Liver (tissue), 9 donors: ENCODE results near the gene PAQR4. TPM values are rescaled to one million over a fixed set of nuclear protein-coding genes. Genes with fewer than 3 reads are reported as not detected.

Experiments
- DNase-seq: peaks from one replicate; pipeline ENCODE4 v3.0.0-alpha.2; 2017; ENCODE audit warnings: low spot score
- H3K27ac ChIP-seq, 2 donors: one replicate each; pipeline ENCODE4 v1.7.0; 2013; ENCODE audit warnings: inconsistent platforms in 2 of 2, low read length in 2 of 2, control low read depth in 1 of 2, low read depth in 1 of 2, mild to moderate bottlenecking in 1 of 2
- H3K27me3 ChIP-seq, 4 donors: one replicate each; pipeline versions ENCODE4 v1.6.1 to v1.7.0; 2013; ENCODE audit warnings: low read length in 3 of 4, inconsistent platforms in 1 of 4, mild to moderate bottlenecking in 1 of 4, moderate library complexity in 1 of 4; ENCODE audit not compliant: control insufficient read depth in 4 of 4, insufficient read depth in 4 of 4
- H3K36me3 ChIP-seq, 4 donors: one replicate each; pipeline versions ENCODE4 v1.6.1 to v1.7.0; 2013; ENCODE audit warnings: low read length in 3 of 4, mild to moderate bottlenecking in 3 of 4, low read depth in 1 of 4, moderate library complexity in 1 of 4; ENCODE audit not compliant: control insufficient read depth in 4 of 4, insufficient read depth in 3 of 4
- H3K4me1 ChIP-seq, 4 donors: one replicate each; pipeline versions ENCODE4 v1.6.1 to v1.7.0; 2013; ENCODE audit warnings: low read length in 3 of 4, mild to moderate bottlenecking in 3 of 4, moderate library complexity in 1 of 4; ENCODE audit not compliant: control insufficient read depth in 4 of 4, insufficient read depth in 4 of 4
- H3K4me3 ChIP-seq, 3 donors: one replicate each; pipeline versions ENCODE4 v1.6.1 to v1.7.0; 2013; ENCODE audit warnings: low read length in 3 of 3, control low read depth in 1 of 3, low read depth in 1 of 3, mild to moderate bottlenecking in 1 of 3
- H3K9ac ChIP-seq, 2 donors: one replicate each; pipeline ENCODE4 v1.7.0; 2013; ENCODE audit warnings: low read length in 2 of 2, mild to moderate bottlenecking in 2 of 2, moderate library complexity in 2 of 2, control low read depth in 1 of 2, low read depth in 1 of 2
- H3K9me3 ChIP-seq, 4 donors: one replicate each; pipeline versions ENCODE4 v1.6.1 to v1.7.0; 2013; ENCODE audit warnings: low read length in 3 of 4; ENCODE audit not compliant: control insufficient read depth in 4 of 4
- CTCF ChIP-seq: fragments of 150-350 bp; IDR thresholded peaks from 2 replicates; pipeline ENCODE4 v1.5.1; 2017; ENCODE audit warnings: improper control_type of control experiment, low read depth, low read length; ENCODE audit not compliant: missing input control
- EGR1 ChIP-seq, 2 donors: IDR thresholded peaks; 2 replicates each; pipeline ENCODE4 v1.6.1; 2016 to 2018; ENCODE audit warnings: antibody characterized with exemption in 2 of 2, low read depth in 2 of 2
- FOXA1 ChIP-seq: IDR thresholded peaks from 2 replicates; pipeline ENCODE4 v1.6.1; 2016; ENCODE audit warnings: antibody characterized with exemption
- FOXA2 ChIP-seq: IDR thresholded peaks from 2 replicates; pipeline ENCODE4 v1.6.1; 2016; ENCODE audit warnings: antibody characterized with exemption
- GABPA ChIP-seq, 2 donors: IDR thresholded peaks in 1 of 2; conservative IDR thresholded peaks in 1 of 2; 2 replicates each; pipeline ENCODE4 v1.6.1; 2016; ENCODE audit warnings: antibody characterized with exemption in 2 of 2, mild to moderate bottlenecking in 1 of 2, moderate library complexity in 1 of 2
- HNF4A ChIP-seq, 2 donors: conservative IDR thresholded peaks; 2 replicates each; pipeline ENCODE4 v1.6.1; 2016; ENCODE audit warnings: antibody characterized with exemption in 2 of 2, mild to moderate bottlenecking in 2 of 2
- HNF4G ChIP-seq: IDR thresholded peaks from 2 replicates; pipeline ENCODE4 v1.6.1; 2016; ENCODE audit warnings: antibody characterized with exemption
- JUND ChIP-seq, 2 donors: IDR thresholded peaks; 2 replicates each; pipeline ENCODE4 v1.6.1; 2016; ENCODE audit warnings: antibody characterized with exemption in 2 of 2
- NR2F2 ChIP-seq: IDR thresholded peaks from 2 replicates; pipeline ENCODE4 v1.6.1; 2016; ENCODE audit warnings: antibody characterized with exemption
- RAD21 ChIP-seq, 2 donors: IDR thresholded peaks; 2 replicates each; pipeline ENCODE4 v1.6.1; 2016; ENCODE audit warnings: antibody characterized with exemption in 2 of 2, mild to moderate bottlenecking in 2 of 2
- REST ChIP-seq: IDR thresholded peaks from 2 replicates; pipeline ENCODE4 v1.6.1; 2016; ENCODE audit warnings: antibody characterized with exemption, mild to moderate bottlenecking
- RXRA ChIP-seq, 2 donors: IDR thresholded peaks; 2 replicates each; pipeline ENCODE4 v1.6.1; 2017 to 2018; ENCODE audit warnings: antibody characterized with exemption in 2 of 2, mild to moderate bottlenecking in 1 of 2
- SP1 ChIP-seq: IDR thresholded peaks from 2 replicates; pipeline ENCODE4 v1.6.1; 2018; ENCODE audit warnings: antibody characterized with exemption, mild to moderate bottlenecking
- TAF1 ChIP-seq: conservative IDR thresholded peaks from 2 replicates; pipeline ENCODE4 v1.6.1; 2016; ENCODE audit warnings: antibody characterized with exemption, mild to moderate bottlenecking
- YY1 ChIP-seq: IDR thresholded peaks from 2 replicates; pipeline ENCODE4 v1.6.1; 2016; ENCODE audit warnings: antibody characterized with exemption, mild to moderate bottlenecking
- ZBTB33 ChIP-seq: IDR thresholded peaks from 2 replicates; pipeline ENCODE4 v1.6.1; 2016; ENCODE audit warnings: antibody characterized with exemption
- WGBS: extraction: QIAGEN DNeasy Blood & Tissue Kit; methylation state at CpG from one replicate; pipeline ENCODE4 v1.1.7; 2013; 5-methylcytosine and 5-hydroxymethylcytosine counted together
- polyA plus RNA-seq, 2 donors: library from polyadenylated mRNA; stranded (reverse) in 1 of 2; unstranded in 1 of 2; fragments of 200-250 nt in 1 of 2; fragments of >200 nt in 1 of 2; fragmentation: Nextera tagmentation in 1 of 2; extraction: Ambion mirVana in 1 of 2; gene quantifications; one replicate each; pipeline versions ENCODE4 v1.2.1 to v1.2.3, GENCODE V29; 2013 to 2015
- total RNA-seq, 2 donors: library from RNA; depleted of rRNA; stranded (reverse); fragments of >200 nt; gene quantifications; one replicate each; pipeline ENCODE4 v1.2.3, GENCODE V29; 2014
- TF ChIP-seq, protein P1 (sequence below): IDR thresholded peaks from 2 replicates; pipeline ENCODE4 v1.6.1; 2016; ENCODE audit warnings: antibody characterized with exemption
- TF ChIP-seq, protein P2 (sequence below): IDR thresholded peaks from 2 replicates; pipeline ENCODE4 v1.6.1; 2016; ENCODE audit warnings: antibody characterized with exemption
- donor health status: healthy.
- donor health status: healthy.
- donor health status: healthy.
- donor health status: healthy.
- donor health status: healthy.

PAQR4 gene
- total and polyA plus RNA-seq, 4 donors: 0.63 to 9.9 (median 2.0) TPM

DNA sequence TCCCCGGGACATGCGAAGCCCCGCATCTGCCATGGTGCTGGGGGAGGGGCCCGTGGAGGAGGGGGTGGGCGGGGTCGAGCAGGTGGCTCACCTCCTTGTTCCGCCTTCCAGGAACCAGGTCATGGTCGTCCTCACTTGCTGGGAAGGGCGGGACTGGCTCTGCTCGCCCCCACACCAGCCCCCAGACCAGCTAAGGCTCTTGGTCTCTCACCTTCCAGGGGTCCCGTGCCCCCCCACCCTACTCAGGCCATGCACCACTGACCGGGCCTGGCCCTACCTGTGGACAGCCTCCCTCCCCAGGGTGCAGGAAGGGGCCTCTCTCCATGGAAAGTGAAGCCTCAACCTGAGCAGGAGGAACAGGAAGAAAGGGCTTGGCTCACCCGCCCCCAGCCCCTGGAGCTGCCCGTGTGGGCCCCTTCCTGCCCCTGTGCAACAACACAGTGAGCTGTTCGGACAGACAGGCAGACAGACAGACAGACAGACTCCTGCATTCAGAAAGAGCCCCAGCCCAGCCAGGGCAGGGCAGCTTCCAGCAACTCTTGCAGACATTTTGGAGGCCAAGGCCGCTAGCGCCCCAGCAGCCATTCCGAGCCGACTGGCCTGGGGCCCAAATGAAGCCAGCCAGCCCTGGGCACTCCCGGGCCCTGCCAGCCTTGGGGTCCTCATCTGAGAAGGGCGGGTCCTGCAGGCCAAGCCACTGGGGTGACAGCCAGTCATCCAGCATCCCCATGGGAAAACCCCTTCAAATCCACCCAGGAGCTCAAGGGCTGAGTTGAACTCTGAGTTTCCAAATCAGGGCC lies 13.2 kb upstream of the PAQR4 start:
- no peak for TF ChIP-seq HNF4A (conservative IDR thresholded peaks at IDR 0.05)
- no peak for TF ChIP-seq SP1
- no peak for TF ChIP-seq REST
- TF ChIP-seq, protein P1, sequence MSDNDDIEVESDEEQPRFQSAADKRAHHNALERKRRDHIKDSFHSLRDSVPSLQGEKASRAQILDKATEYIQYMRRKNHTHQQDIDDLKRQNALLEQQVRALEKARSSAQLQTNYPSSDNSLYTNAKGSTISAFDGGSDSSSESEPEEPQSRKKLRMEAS: no peak
- TF ChIP-seq FOXA2: no peak
- no peak for TF ChIP-seq RXRA (IDR thresholded peaks at IDR 0.05)
- TF ChIP-seq CTCF: no peak
- TF ChIP-seq GABPA (IDR thresholded peaks at IDR 0.05 in 1 of 2, conservative IDR thresholded peaks at IDR 0.05 in 1 of 2): no peak
- TF ChIP-seq FOXA1: no peak
- TF ChIP-seq HNF4G: no peak
- no peak for TF ChIP-seq YY1
- no peak for TF ChIP-seq RAD21 (IDR thresholded peaks at IDR 0.05)
- no peak for TF ChIP-seq JUND (IDR thresholded peaks at IDR 0.05)
- no peak for TF ChIP-seq EGR1 (IDR thresholded peaks at IDR 0.05; ENCODE audit: low read depth in 2 of 2)
- TF ChIP-seq NR2F2: no peak
- TF ChIP-seq TAF1: no peak
- TF ChIP-seq, protein P2, sequence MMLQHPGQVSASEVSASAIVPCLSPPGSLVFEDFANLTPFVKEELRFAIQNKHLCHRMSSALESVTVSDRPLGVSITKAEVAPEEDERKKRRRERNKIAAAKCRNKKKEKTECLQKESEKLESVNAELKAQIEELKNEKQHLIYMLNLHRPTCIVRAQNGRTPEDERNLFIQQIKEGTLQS: no peak
- no peak for DNase-seq
- peaks cover 0 to 2% (median 0%) of the 10 kb centered on the region in 4 donors for H3K27me3 ChIP-seq
- 35% methylated on average over 21 of the region's 21 CpGs for WGBS
- no peaks in the 10 kb centered on the region for H3K9me3 ChIP-seq
- H3K27ac ChIP-seq: no peak overlapping the region
- no peaks in the 10 kb centered on the region for H3K4me1 ChIP-seq
- no peak overlapping the region for H3K4me3 ChIP-seq
- no peak overlapping the region for H3K9ac ChIP-seq
- no peaks in the 10 kb centered on the region for H3K36me3 ChIP-seq

- H3K27ac ChIP-seq: no peak overlapping the region
- H3K9ac ChIP-seq: no peak overlapping the region
- DNase-seq: no peak
- WGBS: 85% methylated on average over 11 of the region's 11 CpGs
- no peaks in the 10 kb centered on the region for H3K4me1 ChIP-seq
- peaks cover 0 to 2% (median 0%) of the 10 kb centered on the region in 4 donors for H3K27me3 ChIP-seq
- no peaks in the 10 kb centered on the region for H3K9me3 ChIP-seq
- no peaks in the 10 kb centered on the region for H3K36me3 ChIP-seq
- no peak overlapping the region for H3K4me3 ChIP-seq
- TF ChIP-seq EGR1 (IDR thresholded peaks at IDR 0.05; ENCODE audit: low read depth in 2 of 2) (no peak), HNF4G (no peak), YY1 (no peak), CTCF (no peak), TAF1 (no peak), RXRA (IDR thresholded peaks at IDR 0.05) (no peak), SP1 (no peak), JUND (IDR thresholded peaks at IDR 0.05) (no peak), RAD21 (IDR thresholded peaks at IDR 0.05) (no peak), ZBTB33 (no peak), HNF4A (conservative IDR thresholded peaks at IDR 0.05) (no peak)
- TF ChIP-seq, protein P2: no peak
Observed at GRCh38 chr16:2956579-2956956, 12.6 kb upstream of the PAQR4 start.
